Measurements from ENCODE around the gene IFNA13. TPM values are rescaled to one million over a fixed set of nuclear protein-coding genes. Genes with fewer than 3 reads are reported as not detected.
A peak's percentile ranks its signal among the peaks of the same experiment; 100 is the strongest.

Gene IFNA13
- total and polyA plus RNA-seq, 2 of the 13 experiments (the other 11 are each of a cell fraction or from before 2014, with no cell fraction given) = not detected

GRCh38 chr9:21334701-21335632 is 32.9 kb downstream of the IFNA13 start, which contains the start of gene KLHL9 (continued):
- TF ChIP-seq CEBPB (IDR thresholded peaks at IDR 0.05; ENCODE audit: borderline replicate concordance, low read depth, low read length) = no peak
- no peak for TF ChIP-seq XRCC5 (optimal IDR thresholded peaks at IDR 0.05; ENCODE audit: low read length)
- no peak for TF ChIP-seq ZNF619 (CRISPR knock-in tag; IDR thresholded peaks at IDR 0.05)
- no peak for TF ChIP-seq SOX6 (IDR thresholded peaks at IDR 0.05)
- no peak; the same call in 1 of the 2 replicates for TF ChIP-seq SOX6 (CRISPR knock-in tag; IDR thresholded peaks at IDR 0.05)
- TF ChIP-seq MED8 (CRISPR knock-in tag; IDR thresholded peaks at IDR 0.05; ENCODE audit: insufficient replicate concordance) = peak; percentile 19
- 0 out of 2 replicates have a peak, but pooled peaks have one; percentile 37 for TF ChIP-seq KDM3A (CRISPR knock-in tag; IDR thresholded peaks at IDR 0.05; ENCODE audit: low read depth)
- TF ChIP-seq KMT2A (CRISPR knock-in tag; IDR thresholded peaks at IDR 0.05) = peak; percentile 97
- TF ChIP-seq AKNA (CRISPR knock-in tag; IDR thresholded peaks at IDR 0.05; ENCODE audit: borderline replicate concordance) = peak; percentile 67; the same call in 1 of the 2 replicates
- peak; percentile 90 for TF ChIP-seq ZNF407 (CRISPR knock-in tag; IDR thresholded peaks at IDR 0.05; ENCODE audit: not compliant biosample characterization)
- no peak for TF ChIP-seq ATM (IDR thresholded peaks at IDR 0.05; ENCODE audit: borderline replicate concordance)
- 0 out of 2 replicates have a peak, but pooled peaks have one; percentile 64 for TF ChIP-seq KLF12 (CRISPR knock-in tag; IDR thresholded peaks at IDR 0.05; ENCODE audit: borderline replicate concordance)
- TF ChIP-seq ZNF513 (CRISPR knock-in tag; conservative IDR thresholded peaks at IDR 0.05) = no peak
- no peak for TF ChIP-seq SIN3B (IDR thresholded peaks at IDR 0.05; ENCODE audit: low read length)
